GM19099 (cell line): ENCODE results near the gene CTRL.

Experiments used
- POLR2A ChIP-seq: IDR thresholded peaks from 3 replicates; pipeline ENCODE4 v1.6.1; 2011; ENCODE audit warnings: low read depth; ENCODE audit not compliant: insufficient read length; ENCODE audit errors: extremely low read depth

The CTRL gene

GRCh38 chr16:67966549-67967182 is 35.0 kb upstream of the CTRL start:
- TF ChIP-seq POLR2A = no peak

- TF ChIP-seq POLR2A = no peak
Observed at GRCh38 chr16:67965668-67966548, 34.2 kb upstream of the CTRL start.

- TF ChIP-seq POLR2A = no peak
Observed at GRCh38 chr16:67964477-67965131, 32.9 kb upstream of the CTRL start.

- TF ChIP-seq POLR2A = no peak
Observed at GRCh38 chr16:67963662-67964321, 32.1 kb upstream of the CTRL start.

GRCh38 chr16:67963292-67963661 is 31.6 kb upstream of the CTRL start:
- no peak for TF ChIP-seq POLR2A

GRCh38 chr16:67962135-67962534 is 30.5 kb upstream of the CTRL start:
- TF ChIP-seq POLR2A = no peak

GRCh38 chr16:67961551-67961957 is 29.9 kb upstream of the CTRL start:
- no peak for TF ChIP-seq POLR2A

- no peak for TF ChIP-seq POLR2A
Observed at GRCh38 chr16:67959536-67960329, 28.1 kb upstream of the CTRL start.

- TF ChIP-seq POLR2A = no peak
Observed at GRCh38 chr16:67957622-67958021, 26.0 kb upstream of the CTRL start.

- TF ChIP-seq POLR2A = no peak
Observed at GRCh38 chr16:67954421-67955196, 22.9 kb upstream of the CTRL start.

- TF ChIP-seq POLR2A = no peak
Observed at GRCh38 chr16:67953641-67954375, 22.1 kb upstream of the CTRL start.

GRCh38 chr16:67951485-67951884 is 19.8 kb upstream of the CTRL start:
- no peak for TF ChIP-seq POLR2A

- TF ChIP-seq POLR2A = no peak
Observed at GRCh38 chr16:67950335-67950843, 18.7 kb upstream of the CTRL start.

- TF ChIP-seq POLR2A = no peak
Observed at GRCh38 chr16:67949645-67950044, 18.0 kb upstream of the CTRL start.

GRCh38 chr16:67948015-67948414 is 16.4 kb upstream of the CTRL start:
- TF ChIP-seq POLR2A = no peak
